ENCODE results near the gene SLC4A9.

The SLC4A9 gene

GRCh38 chr5:140349244-140349643 is 10.8 kb upstream of the SLC4A9 start:
- no peak overlapping the region for H3K4me3 ChIP-seq (ENCODE audit: low read depth in 1 of 2, low read length in 2 of 2)
- no peaks in the 10 kb centered on the region for H3K9me3 ChIP-seq (ENCODE audit: low read length)
- H3K27ac ChIP-seq (ENCODE audit: low read depth, low read length): no peak overlapping the region
- H3K9ac ChIP-seq (ENCODE audit: low read length): no peak overlapping the region
- H3K36me3 ChIP-seq (ENCODE audit: insufficient read depth, low read length): no peaks in the 10 kb centered on the region
- no peaks in the 10 kb centered on the region for H3K27me3 ChIP-seq (ENCODE audit: control insufficient read depth in 1 of 2, insufficient read depth in 2 of 2, low read length in 2 of 2)
- peaks cover 22% of the 10 kb centered on the region for H3K4me1 ChIP-seq (ENCODE audit: insufficient read depth, low read length)

GRCh38 chr5:140351609-140352334 is 8.2 kb upstream of the SLC4A9 start:
- Histone ChIP-seq H3K27me3 (ENCODE audit: control insufficient read depth in 1 of 2, insufficient read depth in 2 of 2, low read length in 2 of 2) (no peaks in the 10 kb centered on the region), H3K27ac (ENCODE audit: low read depth, low read length) (no peak overlapping the region), H3K9me3 (ENCODE audit: low read length) (no peaks in the 10 kb centered on the region), H3K9ac (ENCODE audit: low read length) (no peak overlapping the region), H3K4me3 (ENCODE audit: low read depth in 1 of 2, low read length in 2 of 2) (no peak overlapping the region), H3K36me3 (ENCODE audit: insufficient read depth, low read length) (no peaks in the 10 kb centered on the region), H3K4me1 (ENCODE audit: insufficient read depth, low read length) (peaks cover 11% of the 10 kb centered on the region)

GRCh38 chr5:140355546-140355945 is 4.4 kb upstream of the SLC4A9 start:
- no peak overlapping the region for H3K4me3 ChIP-seq (ENCODE audit: low read depth in 1 of 2, low read length in 2 of 2)
- peaks cover 14% of the 10 kb centered on the region for H3K4me1 ChIP-seq (ENCODE audit: insufficient read depth, low read length)
- no peak overlapping the region for H3K27ac ChIP-seq (ENCODE audit: low read depth, low read length)
- no peaks in the 10 kb centered on the region for H3K36me3 ChIP-seq (ENCODE audit: insufficient read depth, low read length)
- H3K9ac ChIP-seq (ENCODE audit: low read length): no peak overlapping the region
- H3K9me3 ChIP-seq (ENCODE audit: low read length): no peaks in the 10 kb centered on the region
- no peaks in the 10 kb centered on the region for H3K27me3 ChIP-seq (ENCODE audit: control insufficient read depth in 1 of 2, insufficient read depth in 2 of 2, low read length in 2 of 2)

GRCh38 chr5:140356853-140357725 is 2.9 kb upstream of the SLC4A9 start:
- Histone ChIP-seq H3K4me3 (ENCODE audit: low read depth in 1 of 2, low read length in 2 of 2) (peak overlapping the region in 1 of 2 donors; percentile 47), H3K27ac (ENCODE audit: low read depth, low read length) (no peak overlapping the region), H3K9ac (ENCODE audit: low read length) (no peak overlapping the region), H3K4me1 (ENCODE audit: insufficient read depth, low read length) (peaks cover 11% of the 10 kb centered on the region), H3K9me3 (ENCODE audit: low read length) (no peaks in the 10 kb centered on the region), H3K27me3 (ENCODE audit: control insufficient read depth in 1 of 2, insufficient read depth in 2 of 2, low read length in 2 of 2) (no peaks in the 10 kb centered on the region), H3K36me3 (ENCODE audit: insufficient read depth, low read length) (no peaks in the 10 kb centered on the region)

- Histone ChIP-seq H3K4me3 (ENCODE audit: low read depth in 1 of 2, low read length in 2 of 2) (peak overlapping the region in 1 of 2 donors; percentile 47), H3K36me3 (ENCODE audit: insufficient read depth, low read length) (no peaks in the 10 kb centered on the region), H3K9ac (ENCODE audit: low read length) (no peak overlapping the region), H3K4me1 (ENCODE audit: insufficient read depth, low read length) (peaks cover 11% of the 10 kb centered on the region), H3K9me3 (ENCODE audit: low read length) (no peaks in the 10 kb centered on the region), H3K27me3 (ENCODE audit: control insufficient read depth in 1 of 2, insufficient read depth in 2 of 2, low read length in 2 of 2) (no peaks in the 10 kb centered on the region), H3K27ac (ENCODE audit: low read depth, low read length) (no peak overlapping the region)
Observed at GRCh38 chr5:140357726-140358093, 2.3 kb upstream of the SLC4A9 start.

GRCh38 chr5:140358738-140359310 is 1.2 kb upstream of the SLC4A9 start:
- Histone ChIP-seq H3K9ac (ENCODE audit: low read length) (no peak overlapping the region), H3K4me1 (ENCODE audit: insufficient read depth, low read length) (peaks cover 11% of the 10 kb centered on the region), H3K4me3 (ENCODE audit: low read depth in 1 of 2, low read length in 2 of 2) (no peak overlapping the region), H3K36me3 (ENCODE audit: insufficient read depth, low read length) (no peaks in the 10 kb centered on the region), H3K27ac (ENCODE audit: low read depth, low read length) (no peak overlapping the region), H3K9me3 (ENCODE audit: low read length) (no peaks in the 10 kb centered on the region), H3K27me3 (ENCODE audit: control insufficient read depth in 1 of 2, insufficient read depth in 2 of 2, low read length in 2 of 2) (no peaks in the 10 kb centered on the region)

- no peaks in the 10 kb centered on the region for H3K27me3 ChIP-seq (ENCODE audit: control insufficient read depth in 1 of 2, insufficient read depth in 2 of 2, low read length in 2 of 2)
- no peak overlapping the region for H3K27ac ChIP-seq (ENCODE audit: low read depth, low read length)
- H3K36me3 ChIP-seq (ENCODE audit: insufficient read depth, low read length): no peaks in the 10 kb centered on the region
- no peak overlapping the region for H3K9ac ChIP-seq (ENCODE audit: low read length)
- no peak overlapping the region for H3K4me3 ChIP-seq (ENCODE audit: low read depth in 1 of 2, low read length in 2 of 2)
- peaks cover 11% of the 10 kb centered on the region for H3K4me1 ChIP-seq (ENCODE audit: insufficient read depth, low read length)
- no peaks in the 10 kb centered on the region for H3K9me3 ChIP-seq (ENCODE audit: low read length)
Observed at GRCh38 chr5:140360681-140361479, 886 bp downstream of the SLC4A9 start.

GRCh38 chr5:140361901-140362300 is 1.9 kb downstream of the SLC4A9 start:
- Histone ChIP-seq H3K36me3 (ENCODE audit: insufficient read depth, low read length) (no peaks in the 10 kb centered on the region), H3K27me3 (ENCODE audit: control insufficient read depth in 1 of 2, insufficient read depth in 2 of 2, low read length in 2 of 2) (no peaks in the 10 kb centered on the region), H3K9me3 (ENCODE audit: low read length) (no peaks in the 10 kb centered on the region), H3K4me3 (ENCODE audit: low read depth in 1 of 2, low read length in 2 of 2) (no peak overlapping the region), H3K27ac (ENCODE audit: low read depth, low read length) (no peak overlapping the region), H3K9ac (ENCODE audit: low read length) (no peak overlapping the region), H3K4me1 (ENCODE audit: insufficient read depth, low read length) (peaks cover 11% of the 10 kb centered on the region)

- Histone ChIP-seq H3K27ac (ENCODE audit: low read depth, low read length) (no peak overlapping the region), H3K9ac (ENCODE audit: low read length) (no peak overlapping the region), H3K36me3 (ENCODE audit: insufficient read depth, low read length) (no peaks in the 10 kb centered on the region), H3K27me3 (ENCODE audit: control insufficient read depth in 1 of 2, insufficient read depth in 2 of 2, low read length in 2 of 2) (no peaks in the 10 kb centered on the region), H3K4me3 (ENCODE audit: low read depth in 1 of 2, low read length in 2 of 2) (no peak overlapping the region), H3K4me1 (ENCODE audit: insufficient read depth, low read length) (peaks cover 7% of the 10 kb centered on the region), H3K9me3 (ENCODE audit: low read length) (no peaks in the 10 kb centered on the region)
Observed at GRCh38 chr5:140362311-140362710, 2.3 kb downstream of the SLC4A9 start.

- peak overlapping the region; percentile 31 to 38 for H3K4me3 ChIP-seq (ENCODE audit: low read depth in 1 of 2, low read length in 2 of 2)
- H3K36me3 ChIP-seq (ENCODE audit: insufficient read depth, low read length): no peaks in the 10 kb centered on the region
- H3K9ac ChIP-seq (ENCODE audit: low read length): no peak overlapping the region
- H3K4me1 ChIP-seq (ENCODE audit: insufficient read depth, low read length): no peaks in the 10 kb centered on the region
- no peaks in the 10 kb centered on the region for H3K9me3 ChIP-seq (ENCODE audit: low read length)
- no peak overlapping the region for H3K27ac ChIP-seq (ENCODE audit: low read depth, low read length)
- no peaks in the 10 kb centered on the region for H3K27me3 ChIP-seq (ENCODE audit: control insufficient read depth in 1 of 2, insufficient read depth in 2 of 2, low read length in 2 of 2)
Observed at GRCh38 chr5:140362875-140363630, 3.1 kb downstream of the SLC4A9 start.

Data from muscle layer of colon (tissue), 2 donors.